MM.1S (cell line): ENCODE results near the gene TPK1.

Experiments
- CTCF ChIP-seq: fragments of 300-600 bp; sonication (generic); IDR thresholded peaks from 2 replicates; pipeline ENCODE4 v1.5.1; 2016; ENCODE audit warnings: antibody characterized with exemption, low read length, mixed read lengths
- EZH2 ChIP-seq: fragments of 300-600 bp; sonication (generic); optimal IDR thresholded peaks from 2 replicates; pipeline ENCODE3; 2017; ENCODE audit warnings: low read depth, mild to moderate bottlenecking, antibody characterized with exemption, low read length, mixed read lengths
- EZH2phosphoT487 ChIP-seq: fragments of 300-600 bp; sonication (generic); IDR thresholded peaks from 2 replicates; pipeline ENCODE4 v1.6.1; 2018; ENCODE audit warnings: antibody characterized with exemption, low read length

DNA sequence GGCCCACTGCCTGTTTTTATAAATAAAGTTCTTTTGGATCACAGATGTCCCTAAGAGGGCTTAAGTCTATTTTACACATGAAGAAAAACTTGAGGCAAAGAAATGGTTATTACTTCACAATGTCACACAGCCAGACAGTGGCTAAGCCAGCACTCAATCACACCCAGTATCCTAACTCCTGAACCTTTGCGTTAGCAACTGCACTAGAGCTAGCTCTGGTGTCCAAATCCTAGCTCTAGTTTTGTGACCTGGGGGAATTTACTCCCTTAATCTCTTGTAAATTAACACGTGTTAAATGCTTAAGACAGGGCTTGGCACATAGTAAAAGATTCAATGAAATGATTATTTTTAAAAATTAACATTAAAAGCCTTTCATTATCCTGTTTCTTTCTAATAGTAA is 49.0 kb upstream of the TPK1 start:
- TF ChIP-seq CTCF (no peak), EZH2phosphoT487 (no peak), EZH2 (no peak)
